ENCODE data around the gene ELFN1.

The ELFN1 gene

DNA sequence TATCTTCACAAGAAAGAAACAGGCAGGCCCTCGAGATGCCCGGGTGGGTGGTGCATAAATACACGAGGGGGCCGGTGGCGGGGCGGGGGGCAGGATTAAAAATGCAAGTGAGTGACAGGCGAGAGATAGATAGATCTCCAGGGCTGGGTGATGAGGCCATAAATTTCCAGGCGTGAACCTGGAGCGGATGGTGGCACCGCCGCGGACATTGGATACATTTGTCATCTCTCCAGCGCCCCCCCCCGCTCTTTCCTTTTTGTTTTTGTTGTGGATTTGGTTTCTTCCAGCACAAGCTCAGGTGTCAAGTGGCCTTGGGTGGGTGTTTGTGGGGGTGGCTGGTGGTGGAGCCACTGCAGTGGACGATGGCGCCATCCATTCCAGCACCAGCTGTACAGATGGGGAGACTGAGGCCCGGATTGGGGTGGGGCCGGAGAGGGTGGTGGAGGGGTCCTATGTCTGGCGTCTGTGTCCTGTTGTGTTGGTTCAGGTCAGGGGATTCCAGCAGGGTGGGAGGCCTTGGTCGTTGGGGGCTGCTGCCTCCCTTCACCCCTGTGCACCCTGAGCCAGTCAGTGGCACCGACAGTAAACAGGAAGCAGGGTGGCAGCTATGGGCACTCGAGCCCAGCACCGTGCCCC, 2.9 kb downstream of the ELFN1 start:
- H3K9me3 ChIP-seq (ENCODE audit: control insufficient read depth, insufficient read depth, low read length), result no peaks in the 10 kb centered on the region
- no peak overlapping the region for H3K9ac ChIP-seq (ENCODE audit: low read depth, low read length)
- no peaks in the 10 kb centered on the region for H3K36me3 ChIP-seq (ENCODE audit: insufficient read depth, low read length)
- peaks cover 6% of the 10 kb centered on the region; the same call in 1 of the 2 replicates for H3K4me1 ChIP-seq (ENCODE audit: insufficient read depth, low read length)

DNA sequence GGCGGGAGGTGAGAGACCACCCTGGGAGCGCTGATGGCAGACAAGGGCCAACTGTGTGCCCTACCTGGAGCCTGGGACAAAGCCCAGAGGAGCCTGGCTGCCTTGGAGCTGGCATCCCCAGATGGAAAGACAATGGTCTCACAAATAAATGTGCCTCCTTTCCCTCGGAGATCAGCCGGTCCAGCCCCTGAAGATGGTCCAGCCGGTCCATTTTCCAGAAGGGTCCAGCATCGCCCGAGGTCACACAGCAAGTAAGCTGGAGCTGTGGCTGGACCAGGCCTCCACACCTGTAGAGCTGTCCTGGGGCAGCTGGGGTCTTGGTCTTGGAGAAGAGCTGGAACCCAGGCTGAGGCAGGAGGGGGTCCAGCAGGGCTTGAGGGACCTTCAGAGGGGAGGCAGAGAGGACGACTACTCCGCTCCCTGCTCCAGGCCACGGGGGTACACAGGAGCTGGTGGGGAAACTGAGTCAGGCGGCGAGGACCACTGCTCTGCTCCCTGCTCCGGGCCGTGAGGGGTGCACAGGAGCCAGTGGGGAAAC, 3.6 kb downstream of the ELFN1 start:
- Histone ChIP-seq H3K9me3 (ENCODE audit: control insufficient read depth, insufficient read depth, low read length) (no peaks in the 10 kb centered on the region), H3K36me3 (ENCODE audit: insufficient read depth, low read length) (no peaks in the 10 kb centered on the region), H3K9ac (ENCODE audit: low read depth, low read length) (no peak overlapping the region), H3K4me1 (ENCODE audit: insufficient read depth, low read length) (no peaks in the 10 kb centered on the region; the same call in 1 of the 2 replicates)

DNA sequence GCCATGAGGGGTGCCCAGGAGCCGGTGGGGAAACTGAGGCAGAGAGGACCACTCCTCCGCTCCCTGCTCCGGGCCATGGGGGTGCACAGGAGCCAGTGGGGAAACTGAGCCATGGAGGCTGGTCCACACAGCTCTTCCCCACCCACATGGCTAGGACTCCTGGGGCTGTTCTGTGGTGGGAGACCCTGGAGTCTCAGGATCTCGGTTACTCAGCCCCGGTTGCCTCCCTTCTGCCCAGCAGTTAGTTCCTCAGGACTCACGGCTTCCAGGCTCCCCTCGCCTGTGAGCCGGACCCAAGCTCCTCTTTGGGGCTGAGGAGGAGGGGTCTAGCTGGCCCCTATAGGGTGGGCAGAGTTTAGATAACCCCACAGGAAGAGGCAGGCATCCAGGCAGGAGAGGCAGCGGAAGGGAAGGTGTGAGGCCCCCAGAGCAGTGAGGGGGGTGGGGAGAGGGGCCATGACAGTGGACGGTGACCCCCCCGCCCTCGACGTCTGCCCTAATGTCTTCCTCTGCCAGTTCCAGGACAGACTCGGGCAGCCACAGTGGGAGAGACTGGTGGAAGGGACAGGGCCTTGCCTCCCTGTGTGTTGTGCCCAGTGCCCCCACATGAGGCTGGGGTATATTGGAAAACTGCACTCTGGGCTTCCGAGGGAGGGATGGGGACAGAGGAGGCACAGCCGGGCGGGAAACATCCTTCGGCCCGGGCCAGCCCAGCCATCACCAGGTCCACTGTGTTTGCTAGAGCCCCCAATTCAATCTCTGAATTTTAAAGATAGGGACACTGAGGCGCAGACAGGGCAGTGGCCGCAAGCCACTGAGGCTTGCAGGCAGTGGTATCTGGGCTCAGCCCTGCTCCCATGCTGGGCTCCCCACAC, 4.3 kb downstream of the ELFN1 start:
- no peaks in the 10 kb centered on the region for H3K36me3 ChIP-seq (ENCODE audit: insufficient read depth, low read length)
- no peaks in the 10 kb centered on the region for H3K9me3 ChIP-seq (ENCODE audit: control insufficient read depth, insufficient read depth, low read length)
- no peaks in the 10 kb centered on the region; the same call in 1 of the 2 replicates for H3K4me1 ChIP-seq (ENCODE audit: insufficient read depth, low read length)
- no peak overlapping the region for H3K9ac ChIP-seq (ENCODE audit: low read depth, low read length)

DNA sequence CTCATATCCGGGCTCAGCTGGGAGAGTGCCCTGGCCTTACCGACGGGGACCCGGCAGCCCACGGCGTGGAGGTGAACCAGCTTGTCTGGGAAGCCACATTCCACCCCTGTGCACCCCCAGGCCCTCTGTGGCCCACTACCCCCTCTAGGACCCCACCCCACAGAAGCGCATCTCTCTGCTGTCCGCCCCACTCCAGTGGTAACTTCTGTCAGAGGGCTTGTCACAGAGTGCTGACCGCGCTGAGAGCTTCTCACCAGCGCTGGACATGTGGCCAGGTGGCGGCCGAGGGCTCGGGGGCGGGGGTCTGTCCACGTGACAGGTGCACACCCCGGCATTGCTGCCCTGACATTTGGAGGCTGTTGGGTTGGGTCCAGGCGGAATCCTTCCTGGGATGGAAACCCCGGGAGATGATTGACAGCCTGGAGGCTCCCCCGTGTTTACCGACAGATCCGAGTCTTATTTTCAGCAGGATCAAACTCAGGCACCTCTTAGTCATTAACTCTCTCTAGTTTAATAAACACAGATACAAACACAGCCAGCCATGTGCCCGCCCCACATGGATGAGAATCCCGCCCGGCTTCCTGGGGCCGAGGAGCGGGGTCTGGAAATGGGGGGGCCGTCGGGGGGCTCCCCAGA, 5.1 kb downstream of the ELFN1 start:
- Histone ChIP-seq H3K9me3 (ENCODE audit: control insufficient read depth, insufficient read depth, low read length) (no peaks in the 10 kb centered on the region), H3K4me1 (ENCODE audit: insufficient read depth, low read length) (no peaks in the 10 kb centered on the region; the same call in 1 of the 2 replicates), H3K36me3 (ENCODE audit: insufficient read depth, low read length) (no peaks in the 10 kb centered on the region), H3K9ac (ENCODE audit: low read depth, low read length) (no peak overlapping the region)

DNA sequence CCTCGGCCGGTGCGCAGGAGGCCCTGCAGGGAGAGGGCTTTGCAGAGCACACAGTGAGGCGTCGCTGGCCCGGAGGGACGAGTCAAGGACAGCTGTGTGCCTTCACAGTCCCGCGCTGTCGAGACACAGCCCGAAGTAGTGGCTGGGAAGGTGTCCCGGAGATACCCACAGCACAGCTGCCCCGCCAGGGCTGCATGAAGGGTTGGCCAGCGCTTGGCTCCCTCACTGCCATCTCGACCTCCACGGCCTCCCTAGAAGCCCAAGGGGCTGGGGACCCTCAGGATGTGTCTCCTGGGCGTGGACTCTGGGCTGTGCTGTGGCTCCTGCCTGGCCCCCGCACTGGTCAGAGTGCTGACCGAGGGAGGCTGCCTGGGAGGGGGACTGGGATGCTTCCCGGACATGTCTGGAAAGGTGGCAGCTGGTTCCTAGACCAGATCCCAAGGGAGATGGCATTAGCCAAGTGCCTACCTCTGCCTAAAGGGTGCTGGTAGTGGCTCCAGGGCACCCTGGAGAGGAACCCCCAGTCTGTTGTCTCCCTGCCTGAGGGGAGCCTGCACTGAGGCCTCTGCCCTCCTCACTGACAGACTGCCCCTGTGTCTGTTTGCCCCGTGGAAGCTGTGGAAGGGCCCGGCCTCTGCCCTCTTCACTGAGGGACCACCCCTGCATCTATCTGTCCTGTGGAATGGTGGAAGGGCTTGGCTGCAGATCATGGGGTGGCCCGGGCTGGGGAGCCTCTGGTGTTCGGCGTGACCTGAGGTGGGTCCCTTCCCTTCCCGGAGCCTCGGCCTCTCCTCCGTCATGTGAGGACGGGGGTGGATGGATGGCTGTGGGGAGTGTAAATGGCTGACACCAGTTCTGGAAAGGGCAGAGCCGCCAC, 5.8 kb downstream of the ELFN1 start:
- H3K9me3 ChIP-seq (ENCODE audit: control insufficient read depth, insufficient read depth, low read length), result no peaks in the 10 kb centered on the region
- H3K9ac ChIP-seq (ENCODE audit: low read depth, low read length), result no peak overlapping the region
- H3K36me3 ChIP-seq (ENCODE audit: insufficient read depth, low read length), result no peaks in the 10 kb centered on the region
- no peaks in the 10 kb centered on the region; the same call in 1 of the 2 replicates for H3K4me1 ChIP-seq (ENCODE audit: insufficient read depth, low read length)

DNA sequence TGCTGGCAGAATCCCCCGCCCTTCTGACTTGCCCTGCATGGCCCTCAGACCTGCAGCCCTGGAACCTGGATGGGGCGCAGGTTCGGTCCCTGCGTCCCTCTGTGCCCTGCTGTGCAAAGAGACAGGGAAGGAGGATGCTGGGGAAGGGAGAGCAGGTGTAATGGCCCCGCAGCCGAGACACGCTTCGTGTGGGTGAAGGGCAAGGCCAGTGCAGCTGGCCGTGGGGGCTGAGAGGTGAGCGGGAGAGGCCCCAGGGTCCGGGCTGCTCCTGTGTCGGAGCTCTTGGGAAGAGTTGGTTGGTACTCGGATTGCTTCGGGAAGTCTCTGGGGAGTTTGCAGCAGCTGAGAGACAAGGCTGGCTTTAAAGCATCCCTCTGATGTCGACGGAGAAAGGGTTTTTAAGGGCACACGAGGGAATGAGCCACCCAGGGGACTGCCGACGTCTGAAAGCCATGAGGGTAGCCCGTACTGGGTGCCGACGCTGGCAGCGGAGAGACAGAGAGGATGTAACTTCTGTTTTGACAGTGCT, 6.5 kb downstream of the ELFN1 start:
- no peaks in the 10 kb centered on the region; the same call in 1 of the 2 replicates for H3K4me1 ChIP-seq (ENCODE audit: insufficient read depth, low read length)
- H3K36me3 ChIP-seq (ENCODE audit: insufficient read depth, low read length), result no peaks in the 10 kb centered on the region
- no peaks in the 10 kb centered on the region for H3K9me3 ChIP-seq (ENCODE audit: control insufficient read depth, insufficient read depth, low read length)

DNA sequence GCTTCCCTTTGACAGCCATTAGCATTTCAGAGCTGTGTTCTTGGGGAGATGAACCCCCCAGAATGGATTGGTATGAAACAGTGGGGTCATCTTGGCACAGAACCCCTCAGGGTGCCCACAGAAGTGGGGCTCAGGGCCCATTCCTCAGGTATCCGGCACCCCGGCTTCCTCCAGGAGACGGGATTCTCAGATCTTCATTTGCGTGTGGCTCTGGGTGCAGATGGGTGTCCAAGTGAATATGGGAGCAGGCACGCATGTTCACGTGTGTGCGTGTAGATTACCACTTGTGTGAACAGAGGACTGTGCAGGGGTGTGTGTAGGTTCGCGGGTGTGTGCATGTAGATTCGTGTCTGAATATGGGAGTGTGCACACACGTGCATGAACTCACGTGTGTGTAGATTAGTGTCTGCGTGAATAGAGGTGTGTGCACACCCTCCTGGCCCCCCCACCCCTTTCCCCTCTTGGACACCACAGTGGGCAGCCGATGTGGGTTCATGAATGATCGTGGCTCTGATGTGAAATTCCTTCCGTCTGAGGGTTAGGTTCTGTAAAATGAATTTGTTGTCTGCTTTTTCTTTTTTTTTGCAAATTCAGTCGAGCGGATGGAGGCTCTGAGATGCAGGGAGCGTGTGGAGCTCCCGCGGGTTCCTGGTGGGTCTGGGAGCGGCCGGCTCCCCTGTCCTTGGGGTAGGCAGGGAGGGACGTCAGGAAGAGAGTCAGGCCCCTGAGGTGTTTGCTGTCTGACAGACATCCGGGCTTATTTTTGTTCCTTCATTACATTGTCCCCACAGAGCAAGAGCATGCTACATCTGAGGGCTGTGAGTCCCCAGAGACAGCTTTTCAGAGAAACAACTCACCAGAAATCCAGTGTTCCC, 7.4 kb downstream of the ELFN1 start:
- Histone ChIP-seq H3K9me3 (ENCODE audit: control insufficient read depth, insufficient read depth, low read length) (no peaks in the 10 kb centered on the region; the same call in 1 of the 2 replicates), H3K9ac (ENCODE audit: low read depth, low read length) (no peak overlapping the region), H3K36me3 (ENCODE audit: insufficient read depth, low read length) (no peaks in the 10 kb centered on the region), H3K4me1 (ENCODE audit: insufficient read depth, low read length) (no peaks in the 10 kb centered on the region)

More for the DNA sequence above, 6.5 kb downstream of the ELFN1 start:
- H3K9ac ChIP-seq (ENCODE audit: low read depth, low read length), result no peak overlapping the region

DNA sequence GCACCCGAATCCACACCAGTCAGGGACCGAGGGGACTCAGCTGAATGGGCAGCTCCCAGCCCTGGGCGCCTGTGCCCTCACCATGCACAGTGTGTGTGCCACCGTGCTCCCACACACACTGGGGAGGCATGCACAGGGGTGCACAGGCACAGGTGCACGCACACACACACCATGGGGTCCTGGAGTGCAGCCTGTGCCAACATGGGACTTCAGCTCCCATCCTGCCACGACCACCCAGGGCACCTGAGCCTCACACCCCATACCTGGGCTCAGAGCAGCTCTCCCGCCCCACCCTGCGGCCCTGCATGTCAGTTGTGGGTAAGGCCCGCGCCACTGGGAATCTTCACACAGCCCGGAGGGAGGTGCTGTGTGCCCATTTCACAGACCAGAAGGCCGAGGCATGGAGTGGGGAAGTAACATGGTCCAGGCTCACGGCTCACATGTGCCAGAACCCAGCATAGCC, 8.0 kb downstream of the ELFN1 start:
- H3K36me3 ChIP-seq (ENCODE audit: insufficient read depth, low read length), result no peaks in the 10 kb centered on the region
- H3K9ac ChIP-seq (ENCODE audit: low read depth, low read length), result no peak overlapping the region
- H3K4me1 ChIP-seq (ENCODE audit: insufficient read depth, low read length), result no peaks in the 10 kb centered on the region
- no peaks in the 10 kb centered on the region; the same call in 1 of the 2 replicates for H3K9me3 ChIP-seq (ENCODE audit: control insufficient read depth, insufficient read depth, low read length)

DNA sequence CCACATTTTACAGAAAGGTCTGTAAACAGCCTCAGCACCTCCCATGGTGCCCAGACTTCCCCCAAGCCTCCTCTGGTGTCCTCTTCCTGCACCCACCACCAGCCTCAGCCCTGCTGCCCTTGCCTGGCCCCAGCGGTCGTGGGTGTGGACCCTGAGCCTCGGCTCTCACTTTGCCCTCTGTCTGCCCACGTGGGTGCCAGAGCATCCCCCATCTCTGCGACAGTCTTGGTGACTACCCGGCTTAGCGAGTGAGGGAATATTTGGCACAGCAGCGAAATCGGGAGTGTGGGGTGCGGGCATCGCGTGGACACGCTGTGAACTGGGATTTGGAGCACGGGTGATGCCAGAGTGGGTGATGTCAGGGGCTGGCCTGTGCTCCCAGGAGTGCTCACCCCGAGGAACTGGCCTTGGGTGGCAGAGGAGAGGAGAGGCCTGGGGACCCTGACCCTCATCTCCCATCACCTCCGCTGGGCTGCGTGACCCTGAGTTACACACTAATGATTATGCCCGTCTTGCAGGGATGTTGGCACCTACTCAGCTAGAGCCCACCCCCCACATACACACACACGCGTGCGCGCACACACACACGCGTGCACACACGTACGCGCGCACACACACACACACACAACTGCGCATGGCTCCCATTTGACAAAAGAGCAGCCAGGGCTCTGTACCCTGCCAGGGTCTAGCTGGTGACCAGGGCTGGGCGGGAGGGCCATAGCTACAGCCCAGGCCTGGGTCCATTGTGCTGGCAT, 8.7 kb downstream of the ELFN1 start:
- Histone ChIP-seq H3K36me3 (ENCODE audit: insufficient read depth, low read length) (no peaks in the 10 kb centered on the region), H3K9ac (ENCODE audit: low read depth, low read length) (no peak overlapping the region), H3K4me1 (ENCODE audit: insufficient read depth, low read length) (no peaks in the 10 kb centered on the region), H3K9me3 (ENCODE audit: control insufficient read depth, insufficient read depth, low read length) (peaks cover under 1% of the 10 kb centered on the region; the same call in 1 of the 2 replicates)

DNA sequence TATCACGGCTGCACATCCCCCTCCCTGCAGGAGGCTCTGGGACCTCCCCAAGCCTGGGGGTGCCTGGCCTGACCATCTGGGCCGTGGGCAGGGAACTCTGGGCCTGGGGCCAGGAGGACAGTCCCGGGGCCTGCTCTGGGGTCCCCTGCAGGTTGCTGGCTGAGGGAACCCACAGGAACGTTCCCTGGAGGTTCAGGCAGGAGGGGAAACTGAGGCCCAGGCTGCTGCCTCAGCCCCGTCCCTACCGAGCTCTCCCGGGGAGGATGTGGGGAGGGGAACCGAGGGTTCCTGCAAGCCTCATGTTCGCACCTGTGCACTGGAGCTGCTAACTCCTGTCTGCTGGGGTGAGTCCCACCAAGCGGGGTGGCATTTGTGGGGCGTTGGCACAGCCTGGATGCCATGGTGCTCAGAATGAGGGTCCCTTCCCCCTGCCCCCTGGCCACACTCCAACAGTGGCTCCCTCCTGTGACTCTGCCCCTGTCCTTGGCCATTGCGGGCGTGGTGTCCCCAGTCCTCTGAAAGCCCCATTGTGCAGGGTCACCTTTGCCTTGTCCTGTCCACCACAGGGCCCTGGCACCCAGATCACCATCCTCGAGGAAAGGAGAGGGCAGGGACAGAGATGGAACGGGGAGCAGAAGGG, 9.4 kb downstream of the ELFN1 start:
- peaks cover 7% of the 10 kb centered on the region; the same call in 1 of the 2 replicates for H3K9me3 ChIP-seq (ENCODE audit: control insufficient read depth, insufficient read depth, low read length)
- no peak overlapping the region for H3K9ac ChIP-seq (ENCODE audit: low read depth, low read length)
- no peaks in the 10 kb centered on the region for H3K36me3 ChIP-seq (ENCODE audit: insufficient read depth, low read length)
- H3K4me1 ChIP-seq (ENCODE audit: insufficient read depth, low read length), result no peaks in the 10 kb centered on the region

DNA sequence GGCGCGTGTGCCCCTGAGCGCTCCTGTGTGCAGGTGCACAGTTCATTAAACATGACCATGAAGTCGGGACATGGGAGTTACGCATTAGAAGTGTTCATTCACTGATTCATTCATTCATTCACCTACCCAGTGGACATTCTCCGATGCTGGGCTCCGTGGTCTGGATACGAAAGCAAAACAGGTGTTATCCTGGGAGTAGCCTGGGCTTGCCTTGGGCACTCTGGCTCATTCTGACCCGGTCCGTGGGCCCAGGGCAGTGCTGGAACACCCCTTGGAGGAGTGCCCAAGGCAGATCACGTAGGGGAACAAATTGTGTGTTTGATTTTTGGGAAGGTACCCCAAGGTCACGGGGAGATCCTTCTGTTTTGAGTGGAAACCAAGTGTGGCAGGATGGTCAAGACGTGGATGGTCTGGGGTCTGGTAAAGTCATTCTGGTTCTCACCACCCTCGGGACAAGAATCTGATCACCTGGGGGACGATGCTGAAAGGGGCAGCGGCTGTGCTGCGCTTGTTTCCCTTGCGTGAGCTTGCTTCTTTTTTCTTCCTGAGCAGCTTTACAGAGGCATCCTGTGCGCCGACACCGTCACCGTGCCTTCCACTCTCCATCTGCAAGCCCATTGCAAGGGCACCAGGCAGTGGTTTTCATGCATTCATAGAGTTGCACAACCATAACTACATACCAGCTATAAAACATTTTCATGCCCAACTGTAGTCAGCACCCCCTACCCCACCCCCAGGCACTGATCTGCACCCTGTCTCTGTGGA, 10.1 kb downstream of the ELFN1 start:
- no peaks in the 10 kb centered on the region for H3K36me3 ChIP-seq (ENCODE audit: insufficient read depth, low read length)
- peaks cover 8% of the 10 kb centered on the region; the same call in 1 of the 2 replicates for H3K9me3 ChIP-seq (ENCODE audit: control insufficient read depth, insufficient read depth, low read length)
- no peaks in the 10 kb centered on the region for H3K4me1 ChIP-seq (ENCODE audit: insufficient read depth, low read length)

More for the DNA sequence above, 10.1 kb downstream of the ELFN1 start:
- H3K9ac ChIP-seq (ENCODE audit: low read depth, low read length), result no peak overlapping the region
